IPS DF 6.9 (cell line): ENCODE results near the gene HTD2.
"Not testable (repeated sequence)": the region's sequence is repeated elsewhere in the genome, so short reads cannot be mapped to it uniquely, and the experiment has no call there.

Source experiments
- DNase-seq: peaks from one replicate; pipeline ENCODE4 v3.0.0-alpha.2; 2013; ENCODE audit warnings: low read depth, low spot score
- H3K27ac ChIP-seq: one replicate; pipeline ENCODE4 v1.5.1; 2013; ENCODE audit warnings: low read length, control low read depth
- H3K27me3 ChIP-seq: 2 replicates; pipeline ENCODE4 v1.6.1; 2013; ENCODE audit warnings: mild to moderate bottlenecking, low read length; ENCODE audit not compliant: control insufficient read depth, insufficient read depth
- H3K36me3 ChIP-seq: 2 replicates; pipeline ENCODE4 v1.6.1; 2013; ENCODE audit warnings: low read length; ENCODE audit not compliant: control insufficient read depth, insufficient read depth
- H3K4me1 ChIP-seq: 2 replicates; pipeline ENCODE4 v1.6.1; 2013; ENCODE audit warnings: low read length; ENCODE audit not compliant: control insufficient read depth, insufficient read depth
- H3K4me3 ChIP-seq: 2 replicates; pipeline ENCODE4 v1.5.1; 2013; ENCODE audit warnings: mild to moderate bottlenecking, low read length
- H3K9me3 ChIP-seq: 2 replicates; pipeline ENCODE4 v1.6.1; 2013; ENCODE audit warnings: low read length, inconsistent platforms; ENCODE audit not compliant: control insufficient read depth, insufficient read depth
- WGBS: extraction: QIAGEN DNeasy Blood & Tissue Kit; methylation state at CpG from one replicate; pipeline ENCODE4 v1.1.7; 2013; ENCODE audit warnings: mixed read lengths, missing lambda C conversion rate; ENCODE audit not compliant: insufficient read length, insufficient coverage; 5-methylcytosine and 5-hydroxymethylcytosine counted together

HTD2 gene

GRCh38 chr3:58333206-58334012, 27.1 kb downstream of the HTD2 start:
- H3K27ac ChIP-seq, result no peak overlapping the region
- WGBS, result no CpG with 5 or more reads among the region's 37 CpGs

GRCh38 chr3:58334013-58334321, 27.6 kb downstream of the HTD2 start:
- H3K36me3 ChIP-seq, result no peaks in the 10 kb centered on the region
- H3K9me3 ChIP-seq, result no peaks in the 10 kb centered on the region
- WGBS, result no CpG with 5 or more reads among the region's 4 CpGs
- H3K4me3 ChIP-seq, result no peak overlapping the region
- H3K4me1 ChIP-seq, result no peaks in the 10 kb centered on the region
- H3K27ac ChIP-seq, result no peak overlapping the region
- DNase-seq, result no peak
- H3K27me3 ChIP-seq, result no peaks in the 10 kb centered on the region

More at GRCh38 chr3:58333206-58334012, 27.1 kb downstream of the HTD2 start:
- no peaks in the 10 kb centered on the region for H3K36me3 ChIP-seq
- H3K27me3 ChIP-seq, result no peaks in the 10 kb centered on the region
- H3K9me3 ChIP-seq, result no peaks in the 10 kb centered on the region
- no peaks in the 10 kb centered on the region for H3K4me1 ChIP-seq
- peak overlapping the region; percentile 69 for H3K4me3 ChIP-seq
- no peak for DNase-seq

- H3K4me1 ChIP-seq, result no peaks in the 10 kb centered on the region
Observed at GRCh38 chr3:58334506-58334884, 28.2 kb downstream of the HTD2 start.

DNA sequence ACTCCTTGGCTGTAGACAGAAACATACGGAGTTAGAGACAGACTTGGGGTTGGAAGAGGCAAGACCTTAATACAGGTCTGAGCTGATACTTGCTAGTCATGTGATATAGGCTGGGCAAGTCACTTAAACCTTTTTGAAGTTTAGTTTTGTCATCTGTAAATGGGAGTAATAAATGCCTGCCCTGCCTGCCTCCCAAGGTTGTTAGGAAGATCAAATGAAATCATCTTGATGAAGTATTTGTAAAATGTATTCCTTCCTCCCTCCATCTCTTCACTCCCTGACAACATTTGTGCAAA, 29.3 kb downstream of the HTD2 start:
- no peak overlapping the region for H3K4me3 ChIP-seq
- no peaks in the 10 kb centered on the region for H3K4me1 ChIP-seq
- no peak for DNase-seq
- no peak overlapping the region for H3K27ac ChIP-seq
- no CpG with 5 or more reads among the region's 1 CpG for WGBS
- no peaks in the 10 kb centered on the region for H3K27me3 ChIP-seq
- H3K9me3 ChIP-seq, result no peaks in the 10 kb centered on the region
- H3K36me3 ChIP-seq, result no peaks in the 10 kb centered on the region

More at GRCh38 chr3:58334506-58334884, 28.2 kb downstream of the HTD2 start:
- H3K27me3 ChIP-seq, result no peaks in the 10 kb centered on the region
- no CpG with 5 or more reads among the region's 1 CpG for WGBS
- no peak overlapping the region for H3K27ac ChIP-seq
- H3K9me3 ChIP-seq, result no peaks in the 10 kb centered on the region
- no peak for DNase-seq
- H3K36me3 ChIP-seq, result no peaks in the 10 kb centered on the region
- no peak overlapping the region for H3K4me3 ChIP-seq

DNA sequence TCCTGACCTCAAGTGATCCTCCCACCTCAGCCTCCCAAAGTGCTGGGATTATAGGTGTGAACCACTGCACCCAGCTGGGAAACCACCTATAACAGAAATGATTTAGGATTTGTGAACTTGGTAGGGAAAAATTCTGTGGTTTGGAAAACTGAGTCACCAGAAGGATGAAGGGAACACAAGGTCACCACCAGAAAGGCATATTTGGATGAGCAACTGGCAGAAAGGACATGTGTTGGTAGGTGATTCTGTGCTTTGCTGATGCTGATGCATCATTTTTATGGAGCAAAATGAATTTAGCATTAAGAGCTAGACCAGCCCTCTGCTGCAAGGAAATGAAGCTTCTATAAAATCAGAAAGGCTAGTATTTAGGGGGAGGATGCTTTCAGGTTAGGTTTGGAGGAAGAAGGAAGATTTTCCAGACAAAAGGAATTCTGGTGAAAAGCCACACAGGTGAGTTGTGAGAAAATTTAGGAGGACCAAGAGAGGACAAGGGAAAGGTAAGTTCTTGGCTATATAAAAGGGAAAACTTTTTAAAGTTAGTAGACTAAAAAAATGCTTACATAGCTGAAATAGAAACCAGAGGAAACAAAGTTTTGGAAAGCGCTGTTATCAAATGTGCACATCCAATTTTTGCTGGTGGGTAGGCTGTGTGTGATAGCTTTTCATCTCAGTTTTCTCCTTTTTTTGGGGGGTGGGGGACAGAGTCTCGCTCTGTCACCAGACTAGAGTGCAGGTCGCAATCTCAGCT, 30.0 kb downstream of the HTD2 start:
- WGBS, result no CpG with 5 or more reads among the region's 3 CpGs
- no peaks in the 10 kb centered on the region for H3K4me1 ChIP-seq
- no peak overlapping the region for H3K27ac ChIP-seq
- no peak for DNase-seq
- no peaks in the 10 kb centered on the region for H3K36me3 ChIP-seq
- no peaks in the 10 kb centered on the region for H3K9me3 ChIP-seq
- no peaks in the 10 kb centered on the region for H3K27me3 ChIP-seq
- H3K4me3 ChIP-seq, result no peak overlapping the region

- WGBS, result no CpG with 5 or more reads among the region's 1 CpG
- no peaks in the 10 kb centered on the region for H3K4me1 ChIP-seq
- no peak overlapping the region for H3K4me3 ChIP-seq
- no peak overlapping the region for H3K27ac ChIP-seq
- no peaks in the 10 kb centered on the region for H3K9me3 ChIP-seq
- H3K27me3 ChIP-seq, result no peaks in the 10 kb centered on the region
- H3K36me3 ChIP-seq, result no peaks in the 10 kb centered on the region
- DNase-seq, result no peak
Observed at GRCh38 chr3:58337190-58337589, 30.9 kb downstream of the HTD2 start.

DNA sequence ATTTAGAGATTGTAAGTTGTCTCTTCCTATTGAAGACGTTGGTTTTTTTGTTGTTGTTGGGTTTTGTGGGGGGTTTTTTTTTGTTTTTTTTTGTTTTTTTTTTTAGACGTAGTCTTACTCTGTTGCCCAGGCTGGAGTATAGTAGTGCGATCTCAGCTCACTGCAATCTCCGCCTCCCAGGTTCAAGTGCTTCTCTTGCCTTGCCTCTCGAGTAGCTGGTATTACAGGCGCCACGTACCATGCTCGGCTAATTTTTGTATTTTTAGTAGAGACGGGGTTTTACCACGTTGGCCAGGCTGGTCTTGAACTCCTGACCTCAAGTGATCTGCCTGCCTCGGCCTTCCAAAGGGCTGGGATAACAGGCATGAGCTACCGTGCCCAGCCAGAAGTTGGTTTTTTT, 32.8 kb downstream of the HTD2 start:
- H3K27ac ChIP-seq, H3K4me3 ChIP-seq, H3K9me3 ChIP-seq, H3K27me3 ChIP-seq, H3K4me1 ChIP-seq, DNase-seq, H3K36me3 ChIP-seq: not testable (repeated sequence)
- WGBS, result 100% methylated on average over 1 of the region's 12 CpGs

- H3K9me3 ChIP-seq, result no peaks in the 10 kb centered on the region
- H3K36me3 ChIP-seq, result no peaks in the 10 kb centered on the region
- H3K27me3 ChIP-seq, result no peaks in the 10 kb centered on the region
- H3K4me1 ChIP-seq, result no peaks in the 10 kb centered on the region
- no CpG with 5 or more reads among the region's 3 CpGs for WGBS
- no peak overlapping the region for H3K4me3 ChIP-seq
- DNase-seq, result no peak
- no peak overlapping the region for H3K27ac ChIP-seq
Observed at GRCh38 chr3:58340594-58341244, 34.4 kb downstream of the HTD2 start.

DNA sequence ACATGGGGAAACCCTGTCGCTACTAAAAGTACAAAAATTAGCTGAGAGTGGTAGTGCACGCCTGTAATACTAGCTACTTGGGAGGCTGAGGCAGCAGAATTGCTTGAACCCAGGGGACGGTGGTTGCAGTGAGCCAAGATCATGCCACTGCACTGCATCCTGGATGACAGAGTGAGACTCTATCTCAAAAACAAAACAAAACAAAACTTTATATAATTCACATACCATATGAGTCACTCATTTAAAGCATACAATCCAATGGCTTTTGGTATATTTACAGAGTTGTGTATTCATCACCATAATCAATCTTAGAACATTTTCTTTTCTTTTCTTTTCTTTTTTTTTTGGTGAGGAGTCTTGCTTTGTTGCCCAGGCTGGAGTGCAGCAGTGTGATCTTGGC, 35.1 kb downstream of the HTD2 start:
- no CpG with 5 or more reads among the region's 3 CpGs for WGBS
- no peak for DNase-seq
- Histone ChIP-seq H3K27ac (no peak overlapping the region), H3K4me3 (no peak overlapping the region), H3K36me3 (no peaks in the 10 kb centered on the region), H3K9me3 (no peaks in the 10 kb centered on the region), H3K4me1 (no peaks in the 10 kb centered on the region), H3K27me3 (no peaks in the 10 kb centered on the region)

DNA sequence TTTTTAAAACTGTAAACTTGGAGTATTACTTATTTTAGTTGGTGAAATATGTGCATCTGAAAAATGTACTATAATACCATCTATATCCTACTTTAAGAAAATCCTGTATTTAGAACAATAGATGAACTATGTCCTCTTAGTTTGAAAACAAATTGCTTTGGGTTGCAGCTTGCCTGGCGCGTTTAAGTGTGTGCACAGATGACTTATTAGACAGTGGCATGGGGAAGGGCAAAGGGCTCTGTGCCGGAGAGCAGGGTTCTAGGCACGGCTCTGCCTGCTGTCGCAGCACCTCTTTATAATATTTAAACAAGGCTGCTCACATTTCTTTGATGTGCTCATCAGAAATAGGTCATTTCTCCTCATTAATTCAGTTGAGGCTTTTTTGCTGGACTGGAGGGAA, 36.4 kb downstream of the HTD2 start:
- WGBS, result no CpG with 5 or more reads among the region's 5 CpGs
- H3K9me3 ChIP-seq, result no peaks in the 10 kb centered on the region
- no peak overlapping the region for H3K27ac ChIP-seq
- H3K36me3 ChIP-seq, result no peaks in the 10 kb centered on the region
- no peaks in the 10 kb centered on the region for H3K4me1 ChIP-seq
- no peaks in the 10 kb centered on the region for H3K27me3 ChIP-seq
- H3K4me3 ChIP-seq, result no peak overlapping the region
- DNase-seq, result no peak
